ENCODE data around the gene LMAN1L.

The LMAN1L gene

GRCh38 chr15:74837482-74838136, 25.0 kb downstream of the LMAN1L start:
- peak overlapping the region in 4 of 11 experiments; percentile 29 to 54 (median 44); a peak in 2 of 22 replicates for H3K9ac ChIP-seq
- H3K4me1 ChIP-seq, result peaks cover 56 to 80% (median 76%) of the 10 kb centered on the region in 10 experiments
- no peaks in the 10 kb centered on the region for H3K27me3 ChIP-seq
- H3K4me2 ChIP-seq, result peak overlapping the region in 1 of 11 experiments; percentile 92; a peak in 1 of 22 replicates
- peaks cover 0 to 68% (median 20%) of the 10 kb centered on the region in 11 experiments; a peak in 13 of 22 replicates for H4K20me1 ChIP-seq
- no peak overlapping the region for H3K4me3 ChIP-seq
- H3K36me3 ChIP-seq, result peaks cover 17 to 56% (median 36%) of the 10 kb centered on the region in 11 experiments
- peak overlapping the region in 2 of 11 experiments; percentile 22 to 43; a peak in 2 of 22 replicates for H3K27ac ChIP-seq
- no peak for TF ChIP-seq Cebpa-rat (IDR thresholded peaks at IDR 0.05)
- no peaks in the 10 kb centered on the region for H3K9me3 ChIP-seq (replicated peaks in 1 of 11)

GRCh38 chr15:74838137-74838516, 25.5 kb downstream of the LMAN1L start:
- no peaks in the 10 kb centered on the region for H3K27me3 ChIP-seq
- peaks cover 0 to 66% (median 20%) of the 10 kb centered on the region in 11 experiments; a peak in 13 of 22 replicates for H4K20me1 ChIP-seq
- no peak overlapping the region for H3K4me3 ChIP-seq
- no peak for TF ChIP-seq Cebpa-rat (IDR thresholded peaks at IDR 0.05)
- H3K9ac ChIP-seq, result peak overlapping the region in 8 of 11 experiments; percentile 1 to 54 (median 40); a peak in 8 of 22 replicates
- H3K9me3 ChIP-seq (replicated peaks in 1 of 11), result no peaks in the 10 kb centered on the region
- H3K4me2 ChIP-seq, result peak overlapping the region in 9 of 11 experiments; percentile 59 to 99 (median 92); a peak in 15 of 22 replicates
- H3K36me3 ChIP-seq, result peaks cover 17 to 56% (median 36%) of the 10 kb centered on the region in 11 experiments
- peak overlapping the region in 4 of 11 experiments; percentile 22 to 43 (median 26); a peak in 2 of 22 replicates for H3K27ac ChIP-seq
- peaks cover 51 to 77% (median 72%) of the 10 kb centered on the region in 10 experiments for H3K4me1 ChIP-seq

- Histone ChIP-seq H3K27me3 (no peaks in the 10 kb centered on the region), H3K36me3 (peaks cover 17 to 56% (median 36%) of the 10 kb centered on the region in 11 experiments), H3K4me1 (peaks cover 50 to 76% (median 71%) of the 10 kb centered on the region in 10 experiments), H3K4me3 (no peak overlapping the region), H4K20me1 (peaks cover 0 to 66% (median 19%) of the 10 kb centered on the region in 11 experiments; a peak in 13 of 22 replicates), H3K4me2 (peak overlapping the region; percentile 59 to 99 (median 92)), H3K27ac (peak overlapping the region in 5 of 11 experiments; percentile 22 to 43 (median 29); a peak in 4 of 22 replicates), H3K9ac (peak overlapping the region; percentile 1 to 92 (median 48); a peak in 12 of 22 replicates), H3K9me3 (replicated peaks in 1 of 11) (no peaks in the 10 kb centered on the region)
- TF ChIP-seq Cebpa-rat (IDR thresholded peaks at IDR 0.05), result no peak
Observed at GRCh38 chr15:74838746-74839525, 26.3 kb downstream of the LMAN1L start.

GRCh38 chr15:74839526-74840395, 27.1 kb downstream of the LMAN1L start:
- peaks cover 19 to 61% (median 37%) of the 10 kb centered on the region in 11 experiments for H3K36me3 ChIP-seq

GRCh38 chr15:74840851-74841775, 28.5 kb downstream of the LMAN1L start:
- peaks cover 66 to 80% (median 77%) of the 10 kb centered on the region in 10 experiments for H3K4me1 ChIP-seq
- peak overlapping the region in 2 of 11 experiments; percentile 24 to 53; a peak in 4 of 22 replicates for H3K27ac ChIP-seq
- TF ChIP-seq Cebpa-rat (IDR thresholded peaks at IDR 0.05), result no peak
- H3K4me3 ChIP-seq, result peak overlapping the region in 4 of 10 experiments; percentile 79 to 94 (median 82); a peak in 5 of 20 replicates
- peaks cover 21 to 68% (median 38%) of the 10 kb centered on the region in 11 experiments for H3K36me3 ChIP-seq
- H3K9me3 ChIP-seq (replicated peaks in 1 of 11), result no peaks in the 10 kb centered on the region
- peaks cover 0 to 60% (median 13%) of the 10 kb centered on the region in 11 experiments; a peak in 12 of 22 replicates for H4K20me1 ChIP-seq
- H3K9ac ChIP-seq, result peak overlapping the region in 10 of 11 experiments; percentile 84 to 93 (median 90); a peak in 16 of 22 replicates
- H3K27me3 ChIP-seq, result no peaks in the 10 kb centered on the region
- peak overlapping the region; percentile 85 to 99 (median 94) for H3K4me2 ChIP-seq

More at GRCh38 chr15:74839526-74840395, 27.1 kb downstream of the LMAN1L start:
- no peak overlapping the region for H3K4me3 ChIP-seq
- no peak for TF ChIP-seq Cebpa-rat (IDR thresholded peaks at IDR 0.05)
- peak overlapping the region in 1 of 11 experiments; percentile 24; a peak in 3 of 22 replicates for H3K27ac ChIP-seq
- H3K27me3 ChIP-seq, result no peaks in the 10 kb centered on the region
- no peaks in the 10 kb centered on the region for H3K9me3 ChIP-seq (replicated peaks in 1 of 11)
- H3K4me2 ChIP-seq, result peak overlapping the region; percentile 85 to 99 (median 94)
- peaks cover 53 to 76% (median 71%) of the 10 kb centered on the region in 10 experiments for H3K4me1 ChIP-seq
- peak overlapping the region; percentile 9 to 93 (median 88); a peak in 16 of 22 replicates for H3K9ac ChIP-seq
- peaks cover 0 to 66% (median 13%) of the 10 kb centered on the region in 11 experiments; a peak in 12 of 22 replicates for H4K20me1 ChIP-seq

GRCh38 chr15:74841891-74842373, 29.3 kb downstream of the LMAN1L start:
- Histone ChIP-seq H3K27ac (peak overlapping the region in 7 of 11 experiments; percentile 89 to 99 (median 94); a peak in 7 of 22 replicates), H3K36me3 (peaks cover 17 to 68% (median 38%) of the 10 kb centered on the region in 11 experiments; a peak in 20 of 22 replicates), H3K4me2 (peak overlapping the region; percentile 85 to 99 (median 94)), H3K9me3 (replicated peaks in 1 of 11) (no peaks in the 10 kb centered on the region), H3K9ac (peak overlapping the region; percentile 81 to 93 (median 89)), H3K4me3 (peak overlapping the region; percentile 76 to 94 (median 82)), H4K20me1 (peaks cover 0 to 52% (median 13%) of the 10 kb centered on the region in 11 experiments; a peak in 12 of 22 replicates), H3K4me1 (peaks cover 74 to 86% (median 83%) of the 10 kb centered on the region in 10 experiments), H3K27me3 (no peaks in the 10 kb centered on the region)
- no peak for TF ChIP-seq Cebpa-rat (IDR thresholded peaks at IDR 0.05)
